ENCODE measurements around the gene SPCS2. TPM values are rescaled to one million over a fixed set of nuclear protein-coding genes. Genes with fewer than 3 reads are reported as not detected.

The SPCS2 gene
- total and polyA plus RNA-seq, 2 of the 8 experiments (the other 6 are each of a cell fraction or from before 2014, with no cell fraction given), result 92.7 to 161 TPM

DNA sequence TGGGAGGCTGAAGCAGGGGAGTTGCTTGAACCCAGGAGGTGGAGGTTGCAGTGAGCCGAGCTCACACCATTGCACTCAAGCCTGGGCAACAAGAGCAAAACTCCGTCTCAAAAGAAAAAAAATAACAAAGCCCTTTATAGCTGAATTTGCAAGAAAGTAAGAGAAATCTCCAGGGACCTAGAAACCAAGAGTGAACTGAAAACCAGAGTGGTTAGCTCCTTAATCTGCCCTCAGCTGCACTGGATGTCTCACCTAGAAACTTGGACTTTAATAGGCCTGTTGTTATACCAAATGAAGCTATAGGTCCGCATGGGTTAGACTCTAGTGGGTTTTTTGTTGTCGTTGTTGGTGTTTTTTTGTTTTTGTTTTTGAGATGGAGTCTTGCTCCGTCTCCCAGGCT lies 43.8 kb downstream of the SPCS2 start:
- Histone ChIP-seq H3K18ac (ENCODE audit: extremely low read depth, low read length) (no peak overlapping the region), H4K8ac (ENCODE audit: extremely low read depth, insufficient read depth, low read length) (no peak overlapping the region), H3K27ac (ENCODE audit: low read depth, low read length) (no peak overlapping the region), H2AK5ac (ENCODE audit: low read depth, low read length) (no peak overlapping the region), H3K4me2 (ENCODE audit: insufficient read depth in 1 of 2, low read depth in 2 of 2, low read length in 2 of 2) (no peak overlapping the region), H2AFZ (ENCODE audit: low read length) (no peak overlapping the region), H3K36me3 (ENCODE audit: control insufficient read depth in 2 of 4, insufficient read depth in 4 of 4, low read length in 3 of 4) (peaks cover 2 to 22% (median 8%) of the 10 kb centered on the region in 4 experiments; a peak in 5 of 8 replicates), H3K9ac (replicated peaks in 1 of 4; ENCODE audit: extremely low read depth in 1 of 4, low read depth in 3 of 4, low read length in 3 of 4) (no peak overlapping the region), H3K79me2 (ENCODE audit: control insufficient read depth in 1 of 2, insufficient read depth in 2 of 2, low read length in 2 of 2) (peaks cover 0 to 11% of the 10 kb centered on the region in 2 experiments; a peak in 2 of 4 replicates), H3K4ac (replicated peaks; ENCODE audit: insufficient read length, low read depth, low read length) (no peak overlapping the region), H4K91ac (replicated peaks; ENCODE audit: insufficient read length, low read length) (no peak overlapping the region), H3K56ac (replicated peaks; ENCODE audit: insufficient read length, low read depth, low read length) (no peak overlapping the region), H3K79me1 (ENCODE audit: low read depth, low read length) (no peaks in the 10 kb centered on the region; the same call in 1 of the 2 replicates), H3K9me3 (ENCODE audit: insufficient read depth in 2 of 2, low read depth in 1 of 2, low read length in 1 of 2) (no peaks in the 10 kb centered on the region), H3K27me3 (replicated peaks in 1 of 4; ENCODE audit: control insufficient read depth in 3 of 4, extremely low read depth in 1 of 4, insufficient read depth in 3 of 4, low read length in 3 of 4) (no peaks in the 10 kb centered on the region), H3K23ac (ENCODE audit: insufficient read length) (no peak overlapping the region), H3K4me3 (ENCODE audit: extremely low read depth in 1 of 4, insufficient read depth in 2 of 4, low read depth in 3 of 4, low read length in 4 of 4) (no peak overlapping the region), H2BK12ac (ENCODE audit: low read depth, low read length) (no peak overlapping the region), H2BK15ac (ENCODE audit: low read length) (no peak overlapping the region), H2BK20ac (ENCODE audit: low read length) (no peak overlapping the region), H4K5ac (ENCODE audit: insufficient read length, low read depth, low read length) (no peak overlapping the region), H3K14ac (ENCODE audit: insufficient read length) (no peak overlapping the region), H2BK120ac (replicated peaks; ENCODE audit: low read depth, low read length) (no peak overlapping the region), H2BK5ac (ENCODE audit: low read depth, low read length) (no peak overlapping the region), H3K23me2 (ENCODE audit: low read depth, low read length) (peaks cover 8% of the 10 kb centered on the region; the same call in 1 of the 2 replicates), H3K4me1 (replicated peaks in 1 of 4; ENCODE audit: control insufficient read depth in 3 of 4, insufficient read depth in 4 of 4, low read length in 3 of 4) (no peaks in the 10 kb centered on the region; a peak in 2 of 7 replicates), H4K20me1 (replicated peaks in 1 of 2; ENCODE audit: control insufficient read depth in 1 of 2, insufficient read depth in 2 of 2, low read length in 2 of 2) (no peaks in the 10 kb centered on the region)
- ChIA-PET POLR2A (ENCODE audit: partially characterized antibody) (interaction anchor here (1.4 kb wide), 1 partner anchor 11 kb away, joined by 3 read pairs; no protein-coding TSS in a partner anchor), CTCF (ENCODE audit: partially characterized antibody) (interaction anchor here (0.6 to 1.3 kb wide), 6 partner anchors 17 to 1703 kb away, joined by 3 to 4 read pairs (median 3); no protein-coding TSS in a partner anchor)
- DNase-seq (ENCODE audit: low read depth in 1 of 2, low spot score in 2 of 2), result no peak
- WGBS, 2 experiments (ENCODE audit: extremely low coverage in 1 of 2, insufficient coverage in 1 of 2, insufficient read length in 1 of 2, insufficient replicate concordance in 2 of 2, low coverage in 1 of 2, low lambda C conversion rate in 2 of 2, missing lambda C conversion rate in 1 of 2), result 82% methylated on average over 5 of the region's 5 CpGs; no CpG with 5 or more reads in 1 of the 2 experiments
- no peak for TF ChIP-seq RAD21 (IDR thresholded peaks at IDR 0.05 in 1 of 2, conservative IDR thresholded peaks at IDR 0.05 in 1 of 2; ENCODE audit: low read depth in 2 of 2, low read length in 2 of 2)
- FAIRE-seq, result no peak

All from H1 (cell line).